ENCODE data around the gene MTRFR.

The MTRFR gene

DNA sequence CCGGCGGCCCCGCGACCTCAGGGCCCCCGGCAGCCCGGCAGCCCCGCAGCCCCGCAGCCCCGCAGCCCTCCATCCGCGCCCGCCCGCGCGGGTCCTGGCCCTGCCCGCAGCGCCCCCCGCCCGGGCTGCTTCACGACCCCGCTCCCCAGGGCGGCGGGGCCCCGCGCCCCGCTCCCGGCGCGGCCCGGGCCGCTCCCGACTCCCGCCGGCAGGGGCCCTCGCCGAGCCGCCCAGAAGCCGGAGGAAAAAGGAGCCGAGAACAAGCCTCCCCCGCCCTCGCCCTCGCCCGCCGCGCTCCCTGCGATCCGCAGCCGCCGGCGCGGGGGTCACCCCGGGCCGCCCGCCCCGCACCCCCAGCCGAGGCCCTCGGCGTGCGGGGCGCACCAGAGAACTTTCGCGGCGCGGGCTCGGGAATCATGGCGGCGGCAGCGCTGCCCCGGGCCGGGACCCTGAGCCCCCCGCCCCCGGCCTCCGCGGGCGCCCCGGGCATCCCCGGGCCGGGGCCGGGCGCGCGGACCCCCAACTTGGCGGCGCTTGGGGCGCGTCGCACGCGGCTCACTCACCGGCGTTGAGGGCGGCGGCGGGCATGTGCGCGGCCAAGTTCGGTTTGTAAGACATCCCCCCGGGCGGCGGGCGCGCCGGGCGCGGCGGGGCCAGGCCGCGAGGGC, 37.9 kb downstream of the MTRFR start:
- DNase-seq: peak; percentile 78 to 82

DNA sequence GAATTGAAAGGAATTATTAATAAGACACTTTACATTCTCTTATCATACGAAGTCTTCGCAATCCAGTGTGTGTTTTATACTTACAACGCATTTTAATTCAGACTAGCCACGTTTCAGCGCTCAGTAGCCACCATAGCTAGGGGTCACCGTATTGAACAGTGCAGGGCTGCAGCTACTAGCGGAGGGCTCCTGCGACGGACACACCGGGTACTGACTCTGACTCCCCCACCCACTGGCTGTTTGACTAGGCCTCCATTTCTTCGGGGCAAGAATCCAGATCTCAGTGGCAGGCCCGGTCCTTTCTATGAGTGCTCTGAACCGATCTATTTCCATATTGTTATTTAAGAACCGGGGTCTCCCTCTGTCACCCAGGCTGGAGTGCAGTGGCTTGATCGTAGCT, 39.9 kb downstream of the MTRFR start:
- no peak for DNase-seq

DNA sequence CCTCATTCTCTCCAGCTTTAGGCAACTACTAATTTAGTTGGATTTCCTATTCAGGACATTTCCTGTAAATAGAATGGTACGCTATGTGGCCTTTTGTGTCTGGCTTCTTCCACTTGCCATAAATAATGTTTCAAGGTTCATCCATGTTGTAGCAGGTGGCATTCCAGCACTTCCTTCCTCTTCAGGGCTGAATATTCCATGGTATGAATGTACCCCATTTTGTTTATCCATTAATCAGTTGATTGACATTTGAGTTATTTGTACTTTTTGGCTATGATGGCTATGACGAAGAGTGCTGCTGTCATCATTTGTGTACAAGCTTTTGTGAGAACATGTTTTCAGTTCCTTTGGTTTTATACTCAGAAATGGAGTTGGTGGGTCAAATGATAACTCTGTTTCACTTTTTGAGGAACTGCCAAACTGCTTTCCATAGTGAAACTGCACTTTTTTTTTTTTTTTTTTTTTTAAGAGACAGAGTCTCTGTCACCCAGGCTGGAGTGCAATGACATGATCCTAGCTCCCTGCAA, 44.9 kb downstream of the MTRFR start:
- DNase-seq: no peak

DNA sequence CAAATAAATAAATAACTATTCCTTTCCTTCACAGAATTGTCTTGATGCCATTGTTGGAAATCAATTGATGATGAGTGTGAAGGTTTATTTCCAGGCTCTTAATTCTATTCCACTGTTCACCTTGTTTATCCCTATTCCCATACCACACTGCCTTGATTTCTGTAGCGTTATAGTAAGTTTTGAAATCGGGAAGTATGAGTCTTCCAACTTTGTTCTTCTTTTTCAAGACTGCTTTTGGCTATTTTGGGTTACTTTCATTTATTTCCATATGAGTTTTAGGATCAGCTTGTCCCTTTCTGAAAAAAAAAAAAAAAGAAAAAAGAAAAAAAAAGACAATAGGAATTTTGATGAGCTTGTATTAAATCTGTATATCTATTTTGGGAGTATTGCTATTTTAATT, 47.7 kb downstream of the MTRFR start:
- DNase-seq: no peak

DNA sequence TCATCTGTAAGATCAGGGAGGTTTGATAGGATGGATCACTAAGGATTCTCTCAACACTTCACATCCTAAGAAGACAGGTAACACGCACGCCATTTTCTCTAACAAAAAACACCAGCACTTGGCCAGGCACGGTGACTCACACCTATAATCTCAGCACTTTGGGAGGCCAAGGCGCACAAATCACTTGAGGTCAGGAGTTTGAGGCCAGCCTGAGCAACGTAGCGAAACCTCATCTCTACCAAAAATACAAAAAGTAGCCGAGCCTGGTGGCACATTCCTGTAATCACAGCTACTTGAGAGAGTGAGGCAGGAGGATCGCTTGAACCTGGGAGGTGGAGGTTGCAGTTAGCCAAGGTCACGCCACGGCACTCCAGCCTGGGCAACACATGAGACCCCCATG, 48.9 kb downstream of the MTRFR start:
- DNase-seq: no peak

DNA sequence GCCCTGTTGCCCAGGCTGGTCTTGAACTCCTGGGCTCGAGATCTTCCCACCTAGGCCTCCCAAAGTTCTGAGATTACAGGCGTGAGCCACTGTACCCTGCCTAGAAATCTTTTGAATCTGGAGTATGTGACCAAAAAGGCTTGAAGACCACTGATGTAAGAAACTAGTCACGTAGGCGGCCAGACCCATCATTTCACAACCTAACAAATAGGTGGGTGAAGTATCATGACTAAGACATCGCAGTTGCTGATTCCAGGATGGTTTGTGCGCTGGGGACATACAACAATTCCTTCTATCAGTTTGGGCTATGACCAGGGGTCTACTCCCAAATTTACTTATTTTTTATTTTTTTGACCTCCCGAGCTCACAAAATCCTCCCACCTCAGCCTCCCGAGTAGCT, 50.2 kb downstream of the MTRFR start:
- no peak for DNase-seq

DNA sequence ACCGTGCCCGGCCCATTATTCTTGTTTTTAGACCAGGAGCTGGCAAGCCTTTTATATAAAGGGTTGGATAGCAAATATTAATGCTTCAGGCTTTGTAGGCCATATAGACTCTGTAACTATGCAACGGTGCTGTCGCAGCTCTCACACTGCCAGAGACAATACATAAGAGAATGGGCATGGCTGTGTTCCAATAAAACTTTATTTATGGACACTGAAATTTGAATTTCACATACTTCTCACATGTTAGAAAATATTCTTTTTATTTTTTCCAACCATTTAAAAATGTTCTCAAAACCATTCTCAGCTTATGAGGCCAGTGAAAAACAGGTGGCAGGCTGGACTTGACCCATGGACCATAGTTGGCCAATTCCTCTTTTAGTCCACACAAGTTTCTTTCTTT, 51.4 kb downstream of the MTRFR start:
- no peak for DNase-seq

DNA sequence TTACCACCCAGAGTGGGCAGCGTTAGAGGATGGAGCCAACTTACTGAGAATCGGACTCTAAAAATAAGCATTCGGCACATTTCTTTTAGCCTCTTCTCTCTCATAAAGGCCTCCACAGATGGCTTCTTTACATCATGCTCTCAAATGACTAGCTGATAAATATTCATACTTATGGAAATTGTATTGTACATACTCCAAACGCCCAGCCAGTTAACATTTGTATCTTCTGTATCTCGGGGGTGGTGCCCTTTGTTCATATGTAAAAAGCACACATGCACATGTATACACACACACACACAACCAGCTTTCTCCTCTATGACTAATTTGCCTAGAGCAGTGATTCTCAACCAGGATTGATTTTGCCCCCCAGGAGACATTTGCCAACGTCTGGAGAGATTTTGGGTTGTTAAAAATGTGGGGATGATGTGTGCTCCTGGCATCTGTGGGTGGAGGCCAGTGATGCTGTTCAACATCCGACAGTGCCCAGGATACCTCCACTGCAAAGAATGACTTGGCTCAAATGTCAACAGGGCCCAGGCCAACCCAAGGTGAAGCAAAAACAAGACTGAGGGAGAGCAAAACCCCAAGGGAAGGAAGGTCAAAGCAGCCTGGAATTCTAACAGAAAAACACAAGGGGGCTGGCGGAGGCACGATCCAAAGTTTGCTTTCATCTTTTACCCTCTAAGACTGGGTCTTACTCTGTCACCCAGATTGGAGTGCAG, 53.6 kb downstream of the MTRFR start:
- DNase-seq: no peak

DNA sequence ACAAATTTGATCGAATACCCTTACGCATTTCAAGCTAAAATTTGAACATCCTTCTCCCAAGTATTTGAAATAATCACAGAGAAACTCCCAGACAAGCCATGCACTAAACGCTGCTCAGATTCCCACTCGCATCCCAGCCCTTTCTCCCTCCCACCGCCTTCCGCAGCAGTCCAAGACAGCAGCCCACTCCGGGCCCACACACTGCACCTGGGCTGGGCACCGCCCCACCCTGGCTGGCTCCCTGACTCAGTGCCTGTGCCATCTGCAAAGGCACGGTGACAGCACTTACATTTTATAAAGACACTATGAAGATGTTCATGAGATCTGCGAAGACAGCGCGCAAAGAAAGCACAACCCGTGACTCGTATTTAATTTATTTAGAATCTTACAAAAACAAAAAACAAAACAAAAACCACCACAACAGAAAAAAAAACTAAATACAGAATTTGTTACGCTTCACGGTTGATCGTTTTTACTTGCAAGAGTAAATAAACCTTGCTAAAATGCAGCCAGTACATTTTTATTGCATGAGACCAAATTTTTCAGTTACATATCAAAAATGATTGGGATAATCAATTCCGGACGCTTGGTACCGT, 55.6 kb downstream of the MTRFR start:
- no peak for DNase-seq

DNA sequence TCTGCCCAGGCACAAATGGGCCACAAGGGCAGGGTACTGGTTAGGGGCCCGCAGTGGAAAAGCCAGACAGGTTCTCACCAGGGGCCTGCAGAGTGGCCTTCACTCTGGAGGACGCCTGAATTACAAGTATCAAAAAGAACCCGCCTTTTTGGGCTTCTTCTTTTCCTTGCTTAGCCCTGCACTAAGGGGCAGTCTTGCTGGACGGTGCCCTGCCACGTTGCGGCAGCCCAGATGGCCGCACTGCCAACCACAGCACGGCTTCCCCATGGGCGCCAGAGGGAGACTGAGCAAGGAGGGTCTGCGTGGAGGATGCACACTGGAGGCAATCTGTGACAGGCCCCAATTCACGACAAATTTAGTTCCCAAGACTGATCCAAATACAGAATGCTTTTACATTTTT, 56.7 kb downstream of the MTRFR start:
- DNase-seq: no peak

DNA sequence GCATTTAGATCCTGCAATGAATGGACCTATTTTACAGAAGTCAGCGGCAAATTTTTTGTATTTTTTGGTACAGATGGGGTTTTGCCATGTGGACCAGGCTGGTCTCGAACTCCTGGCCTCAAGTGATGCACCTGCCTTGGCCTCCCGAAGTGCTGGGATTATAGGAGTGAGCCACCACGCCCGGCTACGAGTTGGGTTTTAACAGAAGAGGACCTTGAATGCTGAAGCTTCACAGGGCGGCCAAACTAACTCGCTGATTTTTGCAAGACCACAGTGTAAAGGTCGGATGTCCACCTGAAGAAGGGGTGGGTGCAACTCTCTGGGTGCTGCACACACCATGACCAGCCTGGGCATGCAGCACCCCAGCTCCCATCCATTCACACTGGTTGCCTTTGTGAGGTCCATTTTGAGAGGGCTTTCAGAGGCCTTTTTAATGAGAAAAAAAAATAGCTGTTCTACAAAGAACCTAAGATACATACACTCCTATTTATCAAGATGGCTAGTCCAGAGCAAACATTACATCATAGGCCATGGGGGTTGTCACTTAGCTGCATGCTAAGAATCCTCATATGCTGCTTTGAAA, 60.0 kb downstream of the MTRFR start:
- DNase-seq: no peak

DNA sequence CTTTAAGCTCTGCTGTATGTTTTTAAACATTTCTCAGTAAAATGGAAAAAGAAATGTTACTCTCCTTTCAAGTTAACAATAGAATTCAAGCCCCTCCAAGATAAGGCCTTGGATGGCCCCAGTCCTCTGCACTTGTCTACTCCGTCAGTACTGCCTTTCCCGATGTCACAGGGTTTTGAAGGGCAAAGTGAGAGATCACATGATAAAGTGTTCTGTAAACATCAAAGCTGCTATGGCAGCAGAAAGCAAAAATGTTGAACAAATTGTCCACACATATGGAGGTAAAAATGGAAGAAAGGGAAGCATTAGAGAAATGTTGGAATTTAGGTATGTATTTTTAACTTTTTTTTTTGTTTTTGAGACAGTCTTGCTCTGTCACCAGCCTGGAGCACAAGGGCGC, 71.9 kb downstream of the MTRFR start:
- no peak for DNase-seq

DNA sequence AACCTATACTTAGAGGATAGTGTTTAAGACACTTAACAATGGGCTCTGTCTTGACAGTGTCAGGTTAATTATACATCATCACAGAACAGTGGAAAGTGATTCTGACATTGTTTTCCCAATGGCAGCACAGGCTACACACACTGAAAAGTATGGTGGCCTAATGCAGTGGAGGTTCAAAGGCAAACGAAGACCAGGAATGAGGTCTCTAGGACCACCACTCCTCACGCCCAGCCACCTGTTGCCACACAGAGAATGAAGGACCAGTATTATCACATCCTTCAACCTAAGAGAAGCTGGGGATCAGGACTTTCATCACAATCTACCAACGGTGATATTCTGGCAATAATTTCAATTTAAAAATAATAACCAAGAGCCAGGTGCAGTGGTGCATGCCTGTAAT, 73.0 kb downstream of the MTRFR start:
- DNase-seq: no peak
